ENCODE results near the gene TRABD2B.

- TF ChIP-seq EP300 (IDR thresholded peaks at IDR 0.05) (no peak), POLR2A (IDR thresholded peaks at IDR 0.05) (no peak), POLR2AphosphoS5 (IDR thresholded peaks at IDR 0.05) (no peak)
- TF ChIP-seq, protein P1, sequence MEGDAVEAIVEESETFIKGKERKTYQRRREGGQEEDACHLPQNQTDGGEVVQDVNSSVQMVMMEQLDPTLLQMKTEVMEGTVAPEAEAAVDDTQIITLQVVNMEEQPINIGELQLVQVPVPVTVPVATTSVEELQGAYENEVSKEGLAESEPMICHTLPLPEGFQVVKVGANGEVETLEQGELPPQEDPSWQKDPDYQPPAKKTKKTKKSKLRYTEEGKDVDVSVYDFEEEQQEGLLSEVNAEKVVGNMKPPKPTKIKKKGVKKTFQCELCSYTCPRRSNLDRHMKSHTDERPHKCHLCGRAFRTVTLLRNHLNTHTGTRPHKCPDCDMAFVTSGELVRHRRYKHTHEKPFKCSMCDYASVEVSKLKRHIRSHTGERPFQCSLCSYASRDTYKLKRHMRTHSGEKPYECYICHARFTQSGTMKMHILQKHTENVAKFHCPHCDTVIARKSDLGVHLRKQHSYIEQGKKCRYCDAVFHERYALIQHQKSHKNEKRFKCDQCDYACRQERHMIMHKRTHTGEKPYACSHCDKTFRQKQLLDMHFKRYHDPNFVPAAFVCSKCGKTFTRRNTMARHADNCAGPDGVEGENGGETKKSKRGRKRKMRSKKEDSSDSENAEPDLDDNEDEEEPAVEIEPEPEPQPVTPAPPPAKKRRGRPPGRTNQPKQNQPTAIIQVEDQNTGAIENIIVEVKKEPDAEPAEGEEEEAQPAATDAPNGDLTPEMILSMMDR (IDR thresholded peaks at IDR 0.05), result no peak
These were observed 235.2 kb downstream of the TRABD2B start for GRCh38 chr1:47761974-47762373.
